Activated CD4-positive, alpha-beta memory T cell treated with anti-CD3 and anti-CD28 coated beads for 36 hours (primary cell): ENCODE data around the gene HS3ST3A1. TPM values are rescaled to one million over a fixed set of nuclear protein-coding genes. Genes with fewer than 3 reads are reported as not detected.
"Not testable (repeated sequence)": the region's sequence is repeated elsewhere in the genome, so short reads cannot be mapped to it uniquely, and the experiment has no call there.

Experiments used
- CTCF ChIA-PET: fragments of 350-600 bp; sonication (Branson Sonifier 250); formaldehyde crosslinking; loops from one replicate; lab custom pipeline; 2021; ENCODE audit warnings: antibody characterized with exemption, inconsistent platforms; lab: Charles Lee
- POLR2A ChIA-PET: fragments of 350-600 bp; sonication (Branson Sonifier 250); formaldehyde crosslinking; loops from one replicate; lab custom pipeline; 2021; ENCODE audit warnings: antibody characterized with exemption; lab: Charles Lee
- DNase-seq: peaks from one replicate; pipeline ENCODE4 v3.0.0-alpha.2; 2020
- H3K27ac Mint-ChIP-seq: one replicate; pipeline ENCODE4 v1.8.0; 2021; ENCODE audit warnings: mixed read lengths
- H3K27me3 Mint-ChIP-seq: one replicate; pipeline ENCODE4 v1.8.0; 2021; ENCODE audit warnings: mixed read lengths
- H3K36me3 Mint-ChIP-seq: one replicate; pipeline ENCODE4 v1.8.0; 2021; ENCODE audit warnings: mixed read lengths
- H3K4me1 Mint-ChIP-seq: one replicate; pipeline ENCODE4 v1.8.0; 2021; ENCODE audit warnings: low read depth, mixed read lengths
- H3K4me3 Mint-ChIP-seq: one replicate; pipeline ENCODE4 v1.8.0; 2021; ENCODE audit warnings: mild to moderate bottlenecking, mixed read lengths
- H3K9me3 Mint-ChIP-seq: one replicate; pipeline ENCODE4 v1.8.0; 2021; ENCODE audit warnings: mixed read lengths
- intact Hi-C: fragments of 100-400 bp; cut with micrococcal nuclease; formaldehyde crosslinking; loops from one replicate; pipeline ENCODE4 v1.15.1; 2023
- total RNA-seq, 2 experiments: library from RNA; stranded (reverse); gene quantifications; one replicate each; pipeline ENCODE4 v1.2.3, GENCODE V29; 2021

HS3ST3A1 gene
- total RNA-seq, 2 experiments from 2014 or later, result 0.85 to 1.8 TPM

GRCh38 chr17:13520899-13521572 lies 80.7 kb downstream of the HS3ST3A1 start:
- peaks cover under 1% of the 10 kb centered on the region for H3K27me3 Mint-ChIP-seq
- H3K4me1 Mint-ChIP-seq, result no peaks in the 10 kb centered on the region
- POLR2A ChIA-PET, result no interaction called here
- H3K36me3 Mint-ChIP-seq, result no peaks in the 10 kb centered on the region
- CTCF ChIA-PET, result no interaction called here
- intact Hi-C loops, result no loop called here
- no peak overlapping the region for H3K27ac Mint-ChIP-seq
- no peak overlapping the region for H3K4me3 Mint-ChIP-seq
- no peaks in the 10 kb centered on the region for H3K9me3 Mint-ChIP-seq
- DNase-seq, result no peak

- no peak overlapping the region for H3K4me3 Mint-ChIP-seq
- POLR2A ChIA-PET, result no interaction called here
Observed at GRCh38 chr17:13518261-13519000, 83.3 kb downstream of the HS3ST3A1 start.

GRCh38 chr17:13513039-13513405 lies 88.7 kb downstream of the HS3ST3A1 start:
- Mint-ChIP-seq H3K4me1 (peaks cover 6% of the 10 kb centered on the region), H3K27me3 (peaks cover 10% of the 10 kb centered on the region), H3K9me3 (no peaks in the 10 kb centered on the region)

More at GRCh38 chr17:13518261-13519000, 83.3 kb downstream of the HS3ST3A1 start:
- Mint-ChIP-seq H3K9me3 (no peaks in the 10 kb centered on the region), H3K36me3 (no peaks in the 10 kb centered on the region), H3K27me3 (no peaks in the 10 kb centered on the region), H3K4me1 (no peaks in the 10 kb centered on the region), H3K27ac (no peak overlapping the region)
- CTCF ChIA-PET, result no interaction called here
- intact Hi-C loops, result no loop called here
- no peak for DNase-seq

GRCh38 chr17:13510062-13510461 lies 91.7 kb downstream of the HS3ST3A1 start:
- H3K9me3 Mint-ChIP-seq, result no peaks in the 10 kb centered on the region
- ChIA-PET POLR2A (no interaction called here), CTCF (no interaction called here)
- H3K4me1 Mint-ChIP-seq, result peaks cover 6% of the 10 kb centered on the region
- H3K27ac Mint-ChIP-seq, result no peak overlapping the region
- intact Hi-C loops, result no loop called here
- H3K4me3 Mint-ChIP-seq, result no peak overlapping the region
- DNase-seq, result no peak
- no peaks in the 10 kb centered on the region for H3K36me3 Mint-ChIP-seq
- peaks cover 12% of the 10 kb centered on the region for H3K27me3 Mint-ChIP-seq

More at GRCh38 chr17:13513039-13513405, 88.7 kb downstream of the HS3ST3A1 start:
- POLR2A ChIA-PET, result no interaction called here
- no peak for DNase-seq
- intact Hi-C loops, result no loop called here
- CTCF ChIA-PET, result no interaction called here
- H3K4me3 Mint-ChIP-seq, result no peak overlapping the region
- H3K27ac Mint-ChIP-seq, result no peak overlapping the region
- H3K36me3 Mint-ChIP-seq, result no peaks in the 10 kb centered on the region

- no peaks in the 10 kb centered on the region for H3K9me3 Mint-ChIP-seq
- no peak overlapping the region for H3K4me3 Mint-ChIP-seq
- intact Hi-C loops, result no loop called here
- peaks cover 6% of the 10 kb centered on the region for H3K4me1 Mint-ChIP-seq
- ChIA-PET POLR2A (no interaction called here), CTCF (no interaction called here)
- H3K27me3 Mint-ChIP-seq, result peaks cover 12% of the 10 kb centered on the region
- DNase-seq, result no peak
- no peak overlapping the region for H3K27ac Mint-ChIP-seq
- no peaks in the 10 kb centered on the region for H3K36me3 Mint-ChIP-seq
Observed at GRCh38 chr17:13509527-13509926, 92.2 kb downstream of the HS3ST3A1 start.

GRCh38 chr17:13508896-13509295 lies 92.8 kb downstream of the HS3ST3A1 start:
- Mint-ChIP-seq H3K36me3 (no peaks in the 10 kb centered on the region), H3K27ac (no peak overlapping the region), H3K4me1 (peaks cover 6% of the 10 kb centered on the region), H3K27me3 (peaks cover 12% of the 10 kb centered on the region), H3K4me3 (no peak overlapping the region), H3K9me3 (no peaks in the 10 kb centered on the region)
- intact Hi-C loops, result no loop called here
- DNase-seq, result no peak
- ChIA-PET POLR2A (no interaction called here), CTCF (no interaction called here)

GRCh38 chr17:13503526-13503925 lies 98.2 kb downstream of the HS3ST3A1 start:
- no peak overlapping the region for H3K27ac Mint-ChIP-seq
- no peaks in the 10 kb centered on the region for H3K9me3 Mint-ChIP-seq
- H3K27me3 Mint-ChIP-seq, result peaks cover 3% of the 10 kb centered on the region
- POLR2A ChIA-PET, result no interaction called here
- no peaks in the 10 kb centered on the region for H3K36me3 Mint-ChIP-seq
- CTCF ChIA-PET, result no interaction called here
- H3K4me1 Mint-ChIP-seq, result no peaks in the 10 kb centered on the region
- intact Hi-C loops, result no loop called here
- no peak for DNase-seq
- no peak overlapping the region for H3K4me3 Mint-ChIP-seq

GRCh38 chr17:13502263-13502662 lies 99.5 kb downstream of the HS3ST3A1 start:
- POLR2A ChIA-PET, result no interaction called here
- CTCF ChIA-PET, result no interaction called here
- Mint-ChIP-seq H3K4me1 (no peaks in the 10 kb centered on the region), H3K9me3 (no peaks in the 10 kb centered on the region), H3K27ac (no peak overlapping the region), H3K4me3 (no peak overlapping the region), H3K36me3 (no peaks in the 10 kb centered on the region), H3K27me3 (peaks cover 3% of the 10 kb centered on the region)
- intact Hi-C loops, result no loop called here
- DNase-seq, result no peak

GRCh38 chr17:13500947-13501346 lies 100.8 kb downstream of the HS3ST3A1 start:
- CTCF ChIA-PET, result no interaction called here
- H3K4me1 Mint-ChIP-seq, result no peaks in the 10 kb centered on the region

GRCh38 chr17:13498184-13498583 lies 103.5 kb downstream of the HS3ST3A1 start:
- H3K4me1 Mint-ChIP-seq, result no peaks in the 10 kb centered on the region
- H3K36me3 Mint-ChIP-seq, result no peaks in the 10 kb centered on the region
- H3K4me3 Mint-ChIP-seq, result no peak overlapping the region
- intact Hi-C loops, result no loop called here
- no peak for DNase-seq
- POLR2A ChIA-PET, result no interaction called here
- no peak overlapping the region for H3K27ac Mint-ChIP-seq
- H3K27me3 Mint-ChIP-seq, result peaks cover 1% of the 10 kb centered on the region
- H3K9me3 Mint-ChIP-seq, result no peaks in the 10 kb centered on the region
- CTCF ChIA-PET, result no interaction called here

More at GRCh38 chr17:13500947-13501346, 100.8 kb downstream of the HS3ST3A1 start:
- H3K36me3 Mint-ChIP-seq, result no peaks in the 10 kb centered on the region
- H3K9me3 Mint-ChIP-seq, result no peaks in the 10 kb centered on the region
- intact Hi-C loops, result no loop called here
- no peak for DNase-seq
- H3K27ac Mint-ChIP-seq, result no peak overlapping the region
- H3K4me3 Mint-ChIP-seq, result no peak overlapping the region
- H3K27me3 Mint-ChIP-seq, result peaks cover 3% of the 10 kb centered on the region
- POLR2A ChIA-PET, result no interaction called here

GRCh38 chr17:13496553-13497056 lies 105.1 kb downstream of the HS3ST3A1 start:
- POLR2A ChIA-PET, H3K9me3 Mint-ChIP-seq, H3K36me3 Mint-ChIP-seq, intact Hi-C loops, H3K4me3 Mint-ChIP-seq, H3K4me1 Mint-ChIP-seq, CTCF ChIA-PET, H3K27ac Mint-ChIP-seq, DNase-seq, H3K27me3 Mint-ChIP-seq: not testable (repeated sequence)

GRCh38 chr17:13495423-13495822 lies 106.3 kb downstream of the HS3ST3A1 start:
- H3K27ac Mint-ChIP-seq, result no peak overlapping the region
- POLR2A ChIA-PET, result no interaction called here

More at GRCh38 chr17:13495423-13495822, 106.3 kb downstream of the HS3ST3A1 start:
- no peak overlapping the region for H3K4me3 Mint-ChIP-seq
- H3K9me3 Mint-ChIP-seq, result no peaks in the 10 kb centered on the region
- H3K4me1 Mint-ChIP-seq, result no peaks in the 10 kb centered on the region
- intact Hi-C loops, result no loop called here
- CTCF ChIA-PET, result no interaction called here
- H3K27me3 Mint-ChIP-seq, result no peaks in the 10 kb centered on the region
- H3K36me3 Mint-ChIP-seq, result no peaks in the 10 kb centered on the region
- no peak for DNase-seq
